Measurements from ENCODE around the gene PRIM2. TPM values are rescaled to one million over a fixed set of nuclear protein-coding genes. Genes with fewer than 3 reads are reported as not detected.
"Not testable (repeated sequence)": the region's sequence is repeated elsewhere in the genome, so short reads cannot be mapped to it uniquely, and the experiment has no call there.

Gene PRIM2
- total RNA-seq, 1 donor from 2014 or later: 3.1 TPM

GRCh38 chr6:57306273-57306672 is 11.2 kb upstream of the PRIM2 start:
- intact Hi-C loops (cut with DNase I): no loop called here
- no peak for ATAC-seq (ENCODE audit: poor library complexity)

DNA sequence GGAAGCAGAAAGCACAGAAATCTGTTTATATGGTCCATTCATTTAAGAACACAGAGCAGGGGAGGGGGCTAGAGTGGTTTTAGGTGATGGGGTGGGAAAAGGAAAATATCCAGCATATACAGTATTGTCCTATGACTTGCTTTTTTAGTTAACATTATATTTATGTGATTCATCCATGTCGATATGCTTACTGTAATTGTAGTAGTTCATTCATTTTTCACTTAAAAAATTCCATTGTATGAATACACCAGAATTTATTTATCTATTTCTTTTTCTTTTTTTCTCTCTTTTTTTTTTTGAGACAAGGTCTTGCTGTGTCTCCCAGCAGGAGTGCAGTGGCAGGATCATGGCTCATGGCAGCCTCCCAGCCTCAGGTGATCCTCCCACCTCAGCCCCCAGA is 9.6 kb upstream of the PRIM2 start:
- ATAC-seq (ENCODE audit: poor library complexity): no peak
- intact Hi-C loops (cut with DNase I): no loop called here
- no peak for DNase-seq

More at GRCh38 chr6:57306273-57306672, 11.2 kb upstream of the PRIM2 start:
- DNase-seq: no peak

DNA sequence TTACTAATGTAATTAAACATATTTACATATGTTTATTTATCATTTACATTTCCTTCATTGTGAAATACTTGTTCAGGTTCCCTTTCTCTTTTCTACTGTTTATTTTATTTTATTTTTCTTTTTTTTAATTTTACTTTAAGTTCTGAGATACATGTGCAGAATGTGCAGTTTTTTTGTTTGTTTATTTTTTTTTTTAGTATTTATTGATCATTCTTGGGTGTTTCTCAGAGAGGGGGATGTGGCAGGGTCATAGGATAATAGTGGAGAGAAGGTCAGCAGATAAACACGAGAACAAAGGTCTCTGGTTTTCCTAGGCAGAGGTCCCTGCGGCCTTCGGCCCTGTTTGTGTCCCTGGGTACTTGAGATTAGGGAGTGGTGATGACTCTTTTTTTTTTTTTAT is 8.7 kb upstream of the PRIM2 start:
- DNase-seq; ATAC-seq (ENCODE audit: poor library complexity); intact Hi-C loops (cut with DNase I): not testable (repeated sequence)

DNA sequence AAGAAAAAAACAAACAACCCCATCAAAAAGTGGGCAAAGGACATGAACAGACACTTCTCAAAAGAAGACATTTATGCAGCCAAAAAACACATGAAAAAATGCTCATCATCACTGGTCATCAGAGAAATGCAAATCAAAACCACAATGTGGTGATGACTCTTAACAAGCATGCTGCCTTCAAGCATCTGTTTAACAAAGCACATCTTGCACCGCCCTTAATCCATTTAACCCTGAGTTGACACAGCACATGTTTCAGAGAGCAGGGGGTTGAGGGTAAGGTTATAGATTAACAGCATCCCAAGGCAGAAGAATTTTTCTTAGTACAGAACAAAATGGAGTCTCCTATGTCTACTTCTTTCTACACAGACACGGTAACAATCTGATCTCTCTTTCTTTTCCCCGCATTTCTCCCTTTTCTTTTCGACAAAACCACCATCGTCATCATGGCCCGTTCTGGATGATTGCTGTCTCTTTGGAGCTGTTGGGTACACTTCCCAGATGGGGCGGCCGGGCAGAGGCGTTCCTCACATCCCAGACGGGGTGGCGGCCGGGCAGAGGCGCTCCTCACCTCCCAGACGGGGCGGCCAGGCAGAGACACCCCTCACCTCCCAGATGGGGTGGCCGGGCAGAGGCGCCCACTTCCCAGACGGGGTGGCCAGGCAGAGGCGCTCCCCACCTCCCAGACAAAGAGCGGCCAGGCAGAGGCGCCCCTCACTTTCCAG is 7.2 kb upstream of the PRIM2 start:
- ATAC-seq (ENCODE audit: poor library complexity); DNase-seq: not testable (repeated sequence)
- intact Hi-C loops (cut with DNase I): loop anchor here (10.0 kb wide), 1 partner anchor 125 kb away; no protein-coding TSS in a partner anchor

DNA sequence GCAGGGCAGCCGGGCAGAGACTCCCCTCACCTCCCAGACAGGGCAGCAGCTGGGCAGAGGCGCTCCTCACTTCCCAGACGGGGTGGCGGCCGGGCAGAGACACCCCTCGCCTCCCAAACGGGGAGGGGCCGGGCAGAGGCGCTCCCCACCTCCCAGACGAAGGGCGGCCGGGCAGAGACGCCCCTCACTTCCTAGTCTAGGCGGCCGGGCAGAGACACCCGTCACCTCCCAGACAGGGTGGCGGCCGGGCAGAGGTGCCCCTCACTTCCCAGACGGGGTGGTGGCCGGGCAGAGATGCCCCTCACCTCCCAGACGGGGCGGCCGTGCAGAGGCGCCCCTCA is 6.6 kb upstream of the PRIM2 start:
- no peak for ATAC-seq (ENCODE audit: poor library complexity)
- DNase-seq: no peak
- intact Hi-C loops (cut with DNase I): loop anchor here (10.0 kb wide), 1 partner anchor 126 kb away; no protein-coding TSS in a partner anchor

DNA sequence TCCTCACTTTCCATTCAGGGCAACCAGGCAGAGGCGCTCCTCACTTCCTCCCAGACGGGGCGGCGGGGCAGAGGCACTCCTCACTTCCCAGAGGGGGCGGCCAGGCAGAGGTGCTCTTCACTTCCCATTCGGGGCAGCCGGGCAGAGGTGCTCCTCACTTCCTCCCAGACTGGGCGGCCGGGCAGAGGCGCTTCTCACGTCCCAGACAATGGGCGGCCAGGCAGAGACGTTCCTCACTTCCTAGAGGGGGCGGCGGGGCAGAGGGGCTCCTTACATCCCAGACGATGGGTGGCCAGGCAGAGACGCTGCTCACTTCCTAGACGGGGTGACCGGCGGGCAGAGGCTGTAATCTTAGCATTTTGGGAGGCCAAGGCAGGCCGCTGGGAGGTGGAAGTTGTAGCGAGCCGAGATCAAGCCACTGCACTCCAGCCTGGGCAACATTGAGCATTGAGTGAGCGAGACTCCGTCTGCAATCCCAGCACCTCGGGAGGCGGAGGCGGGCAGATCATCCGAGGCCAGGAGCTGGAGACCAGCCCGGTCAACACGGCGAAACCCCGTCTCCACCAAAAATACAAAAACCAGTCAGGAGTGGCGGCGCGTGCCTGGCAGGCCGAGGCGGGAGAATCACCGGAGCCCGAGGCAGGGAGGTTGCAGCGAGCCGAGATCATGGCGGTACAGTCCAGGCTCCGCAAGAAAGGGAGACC is 6.0 kb upstream of the PRIM2 start:
- not testable (repeated sequence) for DNase-seq; ATAC-seq (ENCODE audit: poor library complexity)
- intact Hi-C loops (cut with DNase I): loop anchor here (10.0 kb wide), 1 partner anchor 127 kb away; no protein-coding TSS in a partner anchor

DNA sequence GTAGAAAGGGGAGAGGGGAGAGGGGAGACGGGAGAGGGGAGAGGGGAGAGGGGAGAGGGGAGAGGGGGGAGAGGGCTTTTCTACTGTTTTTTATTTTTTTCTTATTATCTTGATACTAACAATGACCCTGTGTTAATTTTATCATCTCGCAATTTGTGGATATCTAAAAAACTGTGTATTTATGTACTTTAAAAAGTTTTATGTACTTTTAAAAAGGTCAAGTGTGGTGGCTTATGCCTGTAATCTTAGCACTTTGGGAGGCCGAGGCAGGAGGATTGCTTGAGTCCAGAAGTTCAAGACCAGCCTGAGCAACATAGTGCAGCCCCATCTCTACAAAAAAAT is 5.5 kb upstream of the PRIM2 start:
- no peak for DNase-seq
- no peak for ATAC-seq (ENCODE audit: poor library complexity)
- intact Hi-C loops (cut with DNase I): loop anchor here (10.0 kb wide), 1 partner anchor 127 kb away; no protein-coding TSS in a partner anchor

GRCh38 chr6:57313009-57313408 is 4.4 kb upstream of the PRIM2 start:
- ATAC-seq (ENCODE audit: poor library complexity) (no peak), DNase-seq (no peak)
- intact Hi-C loops (cut with DNase I): loop anchor here (10.0 kb wide), 1 partner anchor 128 kb away; no protein-coding TSS in a partner anchor

- ATAC-seq (ENCODE audit: poor library complexity): no peak
- DNase-seq: no peak
- intact Hi-C loops (cut with DNase I): loop anchor here (10.0 kb wide), 1 partner anchor 129 kb away; no protein-coding TSS in a partner anchor
Measured at GRCh38 chr6:57313711-57314471, 3.5 kb upstream of the PRIM2 start.

GRCh38 chr6:57315111-57315510 is 2.3 kb upstream of the PRIM2 start:
- DNase-seq: no peak
- intact Hi-C loops (cut with DNase I): loop anchor here (10.0 kb wide), 1 partner anchor 130 kb away; no protein-coding TSS in a partner anchor

DNA sequence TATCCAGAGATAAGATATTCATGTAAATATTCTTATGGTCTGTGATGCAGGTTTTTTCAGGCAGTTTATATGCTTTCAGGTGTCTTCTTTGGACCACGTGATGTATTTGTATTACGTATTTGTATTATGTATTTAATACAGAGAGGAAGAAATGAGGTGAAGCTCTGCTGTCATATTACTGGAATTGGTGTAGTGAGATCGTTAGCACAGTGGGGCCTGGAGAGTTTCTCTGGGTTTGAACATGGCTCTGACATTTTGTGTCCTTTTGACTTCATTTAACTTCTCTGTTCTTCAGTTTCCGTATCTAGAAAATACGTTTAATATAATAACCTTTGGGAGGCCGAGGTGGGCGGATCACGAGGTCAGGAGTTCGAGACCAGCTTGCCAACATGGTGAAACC is 1.6 kb upstream of the PRIM2 start:
- DNase-seq (no peak), ATAC-seq (ENCODE audit: poor library complexity) (no peak)
- intact Hi-C loops (cut with DNase I): loop anchor here (2.0 to 10.0 kb wide), 2 partner anchors 131 to 415 kb away; no protein-coding TSS in a partner anchor

More at GRCh38 chr6:57315111-57315510, 2.3 kb upstream of the PRIM2 start:
- ATAC-seq (ENCODE audit: poor library complexity): no peak

DNA sequence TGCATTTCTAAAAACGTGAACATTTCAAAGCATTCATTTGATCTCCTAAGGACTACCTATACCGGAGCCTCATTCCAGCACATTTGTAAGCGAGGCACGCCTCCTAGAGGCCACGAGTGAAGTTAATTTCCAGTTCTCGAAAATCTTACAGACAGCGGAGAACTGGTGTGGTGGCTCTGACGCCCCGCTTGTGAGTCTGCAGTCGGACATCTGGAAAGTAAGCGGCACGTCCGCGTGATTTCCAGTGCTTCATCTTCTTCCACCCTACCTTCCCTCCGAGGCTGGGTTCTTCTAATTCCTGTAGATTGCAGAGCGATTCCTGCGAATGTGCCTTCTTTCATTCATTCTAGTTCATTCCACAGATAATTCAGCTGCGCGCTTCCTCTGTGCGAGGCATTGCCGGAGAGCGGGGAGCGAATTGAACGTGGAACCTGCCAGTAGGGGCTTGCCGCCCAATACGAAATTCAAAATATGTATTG is 810 bp upstream of the PRIM2 start:
- ATAC-seq (ENCODE audit: poor library complexity): peak; percentile 98
- intact Hi-C loops (cut with DNase I): loop anchor here (2.0 to 10.0 kb wide), 2 partner anchors 132 to 416 kb away; no protein-coding TSS in a partner anchor

GRCh38 chr6:57324538-57324937 is 7.1 kb downstream of the PRIM2 start:
- ATAC-seq (ENCODE audit: poor library complexity) (no peak), DNase-seq (no peak)
- intact Hi-C loops (cut with DNase I): no loop called here

More for the DNA sequence above, 810 bp upstream of the PRIM2 start:
- peak; percentile 82 for DNase-seq

DNA sequence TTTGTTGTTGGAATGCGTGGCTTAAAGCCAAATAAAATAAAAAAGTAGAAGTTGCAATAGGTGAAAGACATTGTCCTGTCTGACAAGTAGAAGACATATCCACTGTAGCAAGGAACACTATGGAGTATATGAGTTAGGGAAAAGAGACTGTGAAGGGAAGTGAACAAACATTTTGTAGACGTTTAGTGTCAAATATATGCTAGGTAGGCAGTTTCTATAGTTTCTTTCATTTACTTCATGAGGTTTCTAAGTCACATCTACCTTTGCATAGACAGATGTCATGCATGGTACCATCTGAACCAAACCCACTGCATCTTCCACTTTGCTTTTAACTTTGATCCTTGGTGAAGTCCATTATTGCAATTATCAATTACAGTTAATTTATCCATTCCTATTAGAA is 9.9 kb downstream of the PRIM2 start:
- ATAC-seq (ENCODE audit: poor library complexity): no peak
- DNase-seq: no peak
- intact Hi-C loops (cut with DNase I): no loop called here

GRCh38 chr6:57328074-57328473 is 10.6 kb downstream of the PRIM2 start:
- DNase-seq: no peak
- intact Hi-C loops (cut with DNase I): no loop called here
- no peak for ATAC-seq (ENCODE audit: poor library complexity)

GRCh38 chr6:57329933-57330332 is 12.5 kb downstream of the PRIM2 start:
- intact Hi-C loops (cut with DNase I): no loop called here
- no peak for ATAC-seq (ENCODE audit: poor library complexity)
- no peak for DNase-seq

- intact Hi-C loops (cut with DNase I): no loop called here
- ATAC-seq (ENCODE audit: poor library complexity): no peak
- DNase-seq: no peak
Measured at GRCh38 chr6:57342148-57342669, 24.8 kb downstream of the PRIM2 start.

GRCh38 chr6:57343342-57343741 is 25.9 kb downstream of the PRIM2 start:
- intact Hi-C loops (cut with DNase I); ATAC-seq (ENCODE audit: poor library complexity); DNase-seq: not testable (repeated sequence)

- ATAC-seq (ENCODE audit: poor library complexity); DNase-seq; intact Hi-C loops (cut with DNase I): not testable (repeated sequence)
Measured at GRCh38 chr6:57346715-57347114, 29.3 kb downstream of the PRIM2 start.

All from Right ventricle myocardium superior (tissue), 1 donor.